ENCODE results near the gene PELO.

PELO gene

DNA sequence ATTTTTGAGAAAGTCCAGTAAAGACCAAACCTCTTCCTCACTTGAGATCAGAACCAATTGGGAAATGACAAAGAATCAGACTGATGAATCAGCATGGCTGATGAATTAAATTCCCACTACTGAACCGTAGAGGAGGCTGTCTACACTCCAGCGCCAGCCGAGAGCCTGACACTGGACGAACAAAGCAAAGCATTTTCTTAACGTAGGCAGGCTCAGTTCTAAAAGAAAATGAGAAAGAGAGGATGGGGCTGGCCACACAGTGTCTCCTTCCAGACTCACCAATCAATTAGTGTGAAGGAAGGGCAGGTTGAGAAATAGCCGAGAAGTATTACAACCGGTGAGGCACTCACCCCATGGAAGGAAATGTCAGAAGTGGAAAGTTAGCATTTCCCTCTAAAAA lies 49.4 kb downstream of the PELO start:
- no peak overlapping the region for H3K4me3 ChIP-seq (ENCODE audit: low read depth, low read length)
- TF ChIP-seq, protein P1, sequence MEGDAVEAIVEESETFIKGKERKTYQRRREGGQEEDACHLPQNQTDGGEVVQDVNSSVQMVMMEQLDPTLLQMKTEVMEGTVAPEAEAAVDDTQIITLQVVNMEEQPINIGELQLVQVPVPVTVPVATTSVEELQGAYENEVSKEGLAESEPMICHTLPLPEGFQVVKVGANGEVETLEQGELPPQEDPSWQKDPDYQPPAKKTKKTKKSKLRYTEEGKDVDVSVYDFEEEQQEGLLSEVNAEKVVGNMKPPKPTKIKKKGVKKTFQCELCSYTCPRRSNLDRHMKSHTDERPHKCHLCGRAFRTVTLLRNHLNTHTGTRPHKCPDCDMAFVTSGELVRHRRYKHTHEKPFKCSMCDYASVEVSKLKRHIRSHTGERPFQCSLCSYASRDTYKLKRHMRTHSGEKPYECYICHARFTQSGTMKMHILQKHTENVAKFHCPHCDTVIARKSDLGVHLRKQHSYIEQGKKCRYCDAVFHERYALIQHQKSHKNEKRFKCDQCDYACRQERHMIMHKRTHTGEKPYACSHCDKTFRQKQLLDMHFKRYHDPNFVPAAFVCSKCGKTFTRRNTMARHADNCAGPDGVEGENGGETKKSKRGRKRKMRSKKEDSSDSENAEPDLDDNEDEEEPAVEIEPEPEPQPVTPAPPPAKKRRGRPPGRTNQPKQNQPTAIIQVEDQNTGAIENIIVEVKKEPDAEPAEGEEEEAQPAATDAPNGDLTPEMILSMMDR (IDR thresholded peaks at IDR 0.05; ENCODE audit: control insufficient read depth, extremely low read depth, insufficient read depth) = no peak
- no peak for DNase-seq (ENCODE audit: low read depth)

Measured in LNCaP clone FGC (cell line).